HG03558 (cell line): ENCODE results near the gene GNG14.
"Not testable (repeated sequence)": the region's sequence is repeated elsewhere in the genome, so short reads cannot be mapped to it uniquely, and the experiment has no call there.

ENCODE experiments used
- ATAC-seq: cut with Tn5 transposase; IDR thresholded peaks from one replicate; pipeline ENCODE4 v1.9.1; 2021; ENCODE audit warnings: moderate number of reproducible peaks; ENCODE audit not compliant: unreplicated experiment; ENCODE audit errors: extremely low read depth

The GNG14 gene

GRCh38 chr19:12695096-12695495, 7.3 kb downstream of the GNG14 start:
- ATAC-seq, result no peak

DNA sequence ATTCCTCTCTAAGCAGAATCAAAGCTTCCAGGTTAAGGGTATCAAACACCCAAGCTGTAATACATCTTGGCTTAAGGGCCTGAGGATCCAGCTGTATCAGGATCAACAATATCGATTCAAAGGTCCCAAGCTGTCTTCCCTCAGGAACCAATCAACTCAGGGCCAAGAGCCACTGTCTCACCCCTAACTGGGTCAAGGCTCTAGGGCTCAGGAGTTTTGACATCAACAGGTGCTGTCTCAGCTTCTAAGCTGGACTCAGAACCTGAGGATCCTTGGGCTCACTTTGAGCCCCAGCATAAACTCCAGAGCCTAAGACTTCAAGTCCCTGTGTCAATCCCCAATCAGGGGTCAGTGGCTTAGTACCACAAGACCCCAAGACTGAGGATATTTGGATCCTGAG, 7.7 kb downstream of the GNG14 start:
- no peak for ATAC-seq

DNA sequence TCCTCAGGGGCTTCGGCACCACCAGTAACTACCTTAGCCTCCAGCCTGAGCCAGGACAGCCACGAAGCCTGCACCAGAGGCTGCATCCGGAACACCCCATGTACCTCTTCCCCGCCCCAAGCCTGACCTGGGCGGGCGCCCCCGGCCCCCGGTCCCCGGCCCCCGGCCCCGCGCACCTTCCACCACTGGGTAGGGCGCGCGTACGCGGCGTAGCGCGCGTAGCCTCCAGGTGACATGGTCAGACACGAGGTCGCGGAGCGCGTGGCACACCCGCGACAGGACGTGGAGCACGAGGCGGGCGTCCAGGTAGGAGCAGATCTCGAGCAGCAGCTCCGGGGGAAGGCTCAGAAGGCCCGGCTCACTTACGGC, 8.2 kb downstream of the GNG14 start:
- ATAC-seq, result no peak

DNA sequence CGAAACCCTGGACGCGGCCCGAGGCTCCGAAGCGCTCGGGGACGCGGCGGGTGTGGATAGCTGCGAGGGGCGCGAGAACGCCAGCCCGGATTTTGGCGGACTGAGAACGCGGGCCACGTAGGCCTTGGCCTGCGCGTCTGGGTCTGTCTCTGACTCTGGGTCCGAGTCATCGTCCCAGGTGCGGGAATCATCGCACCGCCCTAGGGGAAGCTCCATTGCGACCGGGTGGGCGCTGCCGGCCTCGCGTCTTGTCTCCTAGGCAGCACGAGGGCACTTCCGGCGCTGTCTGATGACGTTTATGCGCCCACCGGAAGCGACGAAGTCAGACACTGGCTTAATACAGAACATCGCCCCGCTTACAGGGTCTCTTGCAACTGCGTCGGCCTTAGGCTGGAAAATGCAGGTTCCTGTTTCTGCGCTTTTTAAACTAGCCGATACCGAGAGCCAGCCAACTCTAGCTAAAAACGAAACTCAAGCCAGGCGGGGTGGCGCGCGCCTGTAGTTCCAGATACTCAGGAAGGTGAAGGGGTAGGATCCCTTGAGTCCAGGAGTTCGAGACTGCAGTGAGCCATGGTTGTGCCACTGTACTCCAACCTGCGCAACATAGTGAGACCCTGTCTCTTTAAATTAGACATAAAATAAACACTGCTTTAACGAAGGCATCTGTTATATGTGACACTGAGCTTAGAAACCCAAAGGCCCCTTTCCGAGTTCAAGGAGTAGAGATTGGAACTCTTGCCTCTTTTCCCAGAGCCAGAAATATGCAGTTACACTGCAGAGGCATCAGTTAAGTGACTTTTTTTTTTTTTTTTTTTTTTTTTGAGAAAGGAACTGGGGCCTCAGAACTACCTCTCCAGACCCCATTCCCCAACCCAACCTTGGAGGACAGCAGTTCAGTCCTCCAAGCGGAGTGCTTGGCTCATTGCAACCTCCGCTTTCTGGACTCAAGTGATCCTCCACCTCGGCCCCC, 8.9 kb downstream of the GNG14 start, which contains the start of gene FBXW9:
FBXW9 (minus strand) TSS at position 266 of the 970 bp plus-strand sequence; CDS start at position 216, 50 bp downstream.
- no peak for ATAC-seq

- not testable (repeated sequence) for ATAC-seq
These were observed 9.6 kb downstream of the GNG14 start for GRCh38 chr19:12697425-12697824.

GRCh38 chr19:12698138-12698537, 10.3 kb downstream of the GNG14 start:
- ATAC-seq, result no peak

DNA sequence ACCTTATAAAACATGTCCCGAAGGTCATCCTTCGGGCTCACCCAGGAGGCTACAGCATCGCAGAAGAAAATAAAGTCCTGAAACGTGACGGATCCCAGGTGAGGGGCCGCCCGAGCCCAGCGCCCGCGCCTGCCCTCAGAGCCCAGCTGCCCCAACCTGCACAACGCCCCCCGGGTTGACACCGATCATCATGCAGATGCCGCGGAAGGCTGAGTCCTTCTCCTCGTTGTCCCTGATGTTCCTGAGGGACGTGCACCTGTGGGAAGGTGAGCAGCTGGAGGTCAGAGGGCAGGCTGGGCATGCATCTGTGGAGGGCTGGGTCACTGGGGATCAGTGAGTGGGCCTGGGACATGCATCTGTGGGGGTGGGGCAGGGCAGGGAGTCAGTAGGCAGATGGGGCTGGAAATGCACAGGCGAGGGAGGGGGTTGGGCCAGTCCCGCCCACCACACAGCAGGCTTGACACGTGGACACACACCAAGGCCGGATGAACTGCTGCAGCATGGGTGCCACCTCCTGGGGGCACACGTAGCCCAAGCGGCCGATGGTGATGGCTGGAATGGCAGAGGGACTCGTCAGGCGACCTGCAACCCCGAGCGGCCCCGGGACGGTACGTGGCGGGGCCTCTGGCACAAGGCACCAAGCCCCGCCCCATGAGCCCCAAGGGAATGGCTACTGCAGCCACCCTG, 13.9 kb downstream of the GNG14 start:
- ATAC-seq, result no peak

- no peak for ATAC-seq
These were observed 15.2 kb downstream of the GNG14 start for GRCh38 chr19:12703046-12703445.

- no peak for ATAC-seq
These were observed 17.4 kb downstream of the GNG14 start for GRCh38 chr19:12705169-12705568.

DNA sequence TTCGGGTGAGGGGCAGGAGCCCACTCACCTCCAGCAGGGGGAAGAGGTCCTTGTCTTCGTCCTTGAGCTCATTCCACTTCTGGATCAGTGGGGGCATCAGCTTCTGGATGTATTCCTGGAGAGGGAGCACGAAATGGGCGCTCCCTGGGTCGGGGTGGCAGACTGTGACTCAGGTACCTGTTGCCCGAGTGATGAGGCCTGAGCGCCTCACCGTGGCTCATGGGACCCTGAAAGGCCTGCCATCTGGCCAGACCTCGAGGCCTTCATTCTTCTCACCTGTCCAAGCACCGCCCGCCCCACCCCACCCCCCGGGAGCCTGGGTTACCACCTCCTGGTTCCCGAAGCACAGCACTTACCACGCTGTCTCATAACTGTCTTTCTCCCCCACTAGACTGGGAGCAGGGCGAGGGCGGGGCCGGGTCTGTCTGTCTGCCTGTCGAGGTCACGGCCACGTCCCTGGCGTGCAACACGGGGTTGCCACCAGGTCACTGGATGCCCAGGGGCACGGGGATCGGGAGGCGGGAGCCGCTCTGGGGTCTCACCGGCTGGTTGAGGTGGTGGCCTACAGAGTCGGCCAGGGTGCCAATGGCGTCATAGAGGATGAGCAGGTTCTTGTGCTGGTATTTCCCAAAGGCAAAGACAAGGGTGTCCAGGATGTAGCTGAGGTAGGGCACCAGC, 18.0 kb downstream of the GNG14 start:
- ATAC-seq, result no peak

DNA sequence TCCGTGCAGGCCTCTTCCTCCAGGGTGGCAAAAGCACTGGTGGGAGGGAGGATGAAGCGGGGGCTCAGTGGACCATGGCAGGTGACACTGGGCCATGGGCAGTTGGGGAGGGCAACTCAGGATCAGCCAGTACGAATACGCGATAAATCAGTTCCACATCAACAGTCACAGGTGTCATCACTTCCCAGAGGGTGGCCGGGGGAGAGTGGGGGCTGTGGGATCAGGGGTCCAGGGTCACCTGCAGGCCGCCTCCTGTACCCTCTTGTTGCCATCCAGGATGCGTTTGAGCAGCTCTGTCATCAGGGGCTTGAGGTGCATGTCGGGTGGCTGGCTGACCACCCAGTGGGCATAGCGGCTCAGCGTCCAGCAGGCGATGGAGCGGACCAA, 18.5 kb downstream of the GNG14 start:
- no peak for ATAC-seq

GRCh38 chr19:12708641-12709040, 20.8 kb downstream of the GNG14 start:
- ATAC-seq, result no peak

DNA sequence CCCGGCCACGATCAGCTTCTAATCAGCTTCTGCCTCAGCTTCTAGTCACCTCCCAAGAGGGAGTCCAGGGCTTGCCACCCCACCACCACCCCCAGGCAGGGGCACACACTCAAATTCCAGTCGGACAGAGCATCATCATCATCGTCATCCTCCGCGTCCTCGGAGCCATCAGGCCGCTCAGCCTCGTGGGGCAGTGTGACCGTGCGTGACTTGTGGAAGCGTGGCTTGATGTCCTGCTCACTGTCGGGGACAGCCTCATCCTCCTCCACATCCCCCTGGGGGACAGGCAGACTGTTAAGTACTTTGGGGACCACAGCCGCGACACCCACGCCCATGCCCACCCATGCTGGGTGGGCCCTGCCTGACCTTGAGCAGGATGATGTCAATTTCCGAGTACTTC, 23.4 kb downstream of the GNG14 start:
- no peak for ATAC-seq

DNA sequence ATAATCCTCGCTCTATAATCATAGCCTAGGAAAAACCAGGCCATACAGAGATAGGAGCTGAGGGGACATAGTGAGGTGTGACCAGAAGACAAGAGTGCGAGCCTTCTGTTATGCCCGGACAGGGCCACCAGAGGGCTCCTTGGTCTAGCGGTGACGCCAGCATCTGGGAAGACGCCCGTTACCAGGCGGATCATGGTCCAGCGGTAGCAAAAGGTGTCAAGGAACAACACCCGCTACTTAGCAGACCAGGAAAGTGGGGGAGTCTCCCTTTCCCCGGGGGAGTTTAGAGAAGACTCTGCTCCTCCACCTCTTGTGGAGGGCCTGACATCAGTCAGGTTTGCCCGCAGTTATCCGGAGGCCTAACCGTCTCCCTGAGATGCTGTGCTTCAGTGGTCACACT, 24.3 kb downstream of the GNG14 start:
- not testable (repeated sequence) for ATAC-seq

GRCh38 chr19:12713304-12713703, 25.5 kb downstream of the GNG14 start:
- not testable (repeated sequence) for ATAC-seq

GRCh38 chr19:12715102-12715501, 27.3 kb downstream of the GNG14 start:
- ATAC-seq, result no peak

GRCh38 chr19:12715929-12716328, 28.1 kb downstream of the GNG14 start:
- no peak for ATAC-seq

DNA sequence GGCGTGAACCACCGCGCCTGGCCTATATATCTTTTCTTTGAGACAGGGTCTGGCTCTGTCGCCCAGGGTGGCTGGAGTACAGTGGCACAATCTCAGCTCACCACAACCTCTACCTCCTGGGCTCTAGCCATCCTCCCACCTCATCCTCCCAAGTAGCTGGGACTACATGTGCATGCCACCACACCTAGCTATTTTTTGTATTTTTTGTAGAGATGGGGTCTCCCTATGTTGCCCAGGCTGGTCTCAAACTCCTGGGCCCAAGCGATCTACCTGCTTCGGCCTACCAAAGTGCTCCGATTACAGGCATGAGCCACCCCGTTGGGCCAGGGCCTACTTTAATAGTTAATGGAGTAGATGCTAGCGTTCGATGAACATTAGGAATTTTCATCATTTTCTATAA, 32.5 kb downstream of the GNG14 start:
- no peak for ATAC-seq

- ATAC-seq, result no peak
These were observed 33.3 kb downstream of the GNG14 start for GRCh38 chr19:12720851-12721655.
